Measurements from ENCODE around the gene ATP2B1. TPM values are rescaled to one million over a fixed set of nuclear protein-coding genes. Genes with fewer than 3 reads are reported as not detected.

The ATP2B1 gene
- polyA plus RNA-seq, 1 donor: 88.1 TPM

Other genes with a start within 250 kb of the ATP2B1 start
- 2.3 TPM for gene GALNT4, start 184.0 kb downstream of the ATP2B1 start, polyA plus RNA-seq (ENCODE audit: insufficient read length)
- 7.5 TPM for gene POC1B, start 182.8 kb downstream of the ATP2B1 start, polyA plus RNA-seq (ENCODE audit: insufficient read length)

Measured in hindlimb muscle (tissue), 1 donor.